Prostate gland (tissue), 2 donors: ENCODE measurements around the gene CFDP1. TPM values are rescaled to one million over a fixed set of nuclear protein-coding genes. Genes with fewer than 3 reads are reported as not detected.

Experiments used
- DNase-seq: peaks from one replicate; pipeline ENCODE4 v3.0.0-alpha.2; 2019; ENCODE audit warnings: low spot score
- H3K27ac ChIP-seq, 2 donors: fragments of 200-600 bp; sonication (generic); 2 replicates each; pipeline ENCODE4 v1.5.1; 2017 to 2019
- H3K27me3 ChIP-seq: fragments of 200-600 bp; sonication (generic); replicated peaks from 2 replicates; pipeline ENCODE4 v1.5.1; 2019; ENCODE audit not compliant: insufficient read depth
- H3K36me3 ChIP-seq, 2 donors: fragments of 200-600 bp; sonication (generic); 1 replicate in 1 of 2; 2 replicates in 1 of 2; pipeline versions ENCODE4 v1.5.1 to v1.8.1; 2017 to 2019
- H3K4me1 ChIP-seq: fragments of 200-600 bp; sonication (generic); replicated peaks from 2 replicates; pipeline ENCODE4 v1.5.1; 2019
- H3K4me3 ChIP-seq, 2 donors: fragments of 200-600 bp; sonication (generic); 2 replicates each; pipeline ENCODE4 v1.5.1; 2017 to 2019
- H3K9me3 ChIP-seq: fragments of 200-600 bp; sonication (generic); 2 replicates; pipeline ENCODE4 v1.5.1; 2017
- CTCF ChIP-seq, 4 experiments: fragments of 200-600 bp in 2 of 4; fragments of 450-650 bp in 2 of 4; sonication (generic) in 2 of 4; IDR thresholded peaks; 1 replicate in 3 of 4; 2 replicates in 1 of 4; pipeline ENCODE4 v1.5.1; 2016 to 2019; ENCODE audit warnings: antibody characterized with exemption in 4 of 4, mild to moderate bottlenecking in 2 of 4, moderate library complexity in 2 of 4
- POLR2A ChIP-seq: fragments of 450-650 bp; IDR thresholded peaks from one replicate; pipeline ENCODE4 v1.6.1; 2016; ENCODE audit warnings: antibody characterized with exemption, mild to moderate bottlenecking
- POLR2AphosphoS5 ChIP-seq: sonication (generic); formaldehyde crosslinking; IDR thresholded peaks from one replicate; pipeline ENCODE4 v1.6.1; 2017; ENCODE audit warnings: antibody characterized with exemption
- WGBS: methylation state at CpG from one replicate; pipeline ENCODE4 v1.1.5; 2018; 5-methylcytosine and 5-hydroxymethylcytosine counted together
- intact Hi-C: fragments of 100-400 bp; cut with DNase I; formaldehyde crosslinking; loops from one replicate; pipeline ENCODE4 v1.14.2; 2022
- total RNA-seq, 2 donors: library from RNA; depleted of rRNA; stranded (reverse); fragments of >200 nt; gene quantifications; one replicate each; pipeline ENCODE4 v1.1.0, GENCODE V29; 2016

Gene CFDP1
- total RNA-seq, 2 donors from 2014 or later: 67.9 to 101 TPM

DNA sequence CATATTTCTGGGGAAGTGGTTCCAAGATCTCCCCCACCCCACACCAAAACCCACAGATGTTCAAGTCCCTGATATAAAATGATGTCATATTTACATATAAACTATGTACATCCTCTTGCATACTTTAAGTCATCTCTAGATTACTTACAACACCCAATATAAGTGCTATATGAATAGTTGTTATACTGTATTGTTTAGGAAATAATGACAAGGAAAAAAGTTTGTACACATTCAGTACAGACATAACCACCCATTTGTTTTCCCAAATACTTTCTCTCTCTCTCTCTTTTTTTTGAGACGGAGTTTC lies 11.5 kb downstream of the CFDP1 start:
- Histone ChIP-seq H3K4me3 (no peak overlapping the region), H3K27me3 (no peaks in the 10 kb centered on the region), H3K4me1 (no peaks in the 10 kb centered on the region), H3K27ac (no peak overlapping the region), H3K36me3 (no peaks in the 10 kb centered on the region), H3K9me3 (no peaks in the 10 kb centered on the region)
- WGBS: 95% methylated on average over 1 of the region's 1 CpG
- DNase-seq: no peak
- no peak for TF ChIP-seq CTCF (IDR thresholded peaks at IDR 0.05)
- no peak for TF ChIP-seq POLR2AphosphoS5
- TF ChIP-seq POLR2A: no peak
- intact Hi-C loops: no loop called here

DNA sequence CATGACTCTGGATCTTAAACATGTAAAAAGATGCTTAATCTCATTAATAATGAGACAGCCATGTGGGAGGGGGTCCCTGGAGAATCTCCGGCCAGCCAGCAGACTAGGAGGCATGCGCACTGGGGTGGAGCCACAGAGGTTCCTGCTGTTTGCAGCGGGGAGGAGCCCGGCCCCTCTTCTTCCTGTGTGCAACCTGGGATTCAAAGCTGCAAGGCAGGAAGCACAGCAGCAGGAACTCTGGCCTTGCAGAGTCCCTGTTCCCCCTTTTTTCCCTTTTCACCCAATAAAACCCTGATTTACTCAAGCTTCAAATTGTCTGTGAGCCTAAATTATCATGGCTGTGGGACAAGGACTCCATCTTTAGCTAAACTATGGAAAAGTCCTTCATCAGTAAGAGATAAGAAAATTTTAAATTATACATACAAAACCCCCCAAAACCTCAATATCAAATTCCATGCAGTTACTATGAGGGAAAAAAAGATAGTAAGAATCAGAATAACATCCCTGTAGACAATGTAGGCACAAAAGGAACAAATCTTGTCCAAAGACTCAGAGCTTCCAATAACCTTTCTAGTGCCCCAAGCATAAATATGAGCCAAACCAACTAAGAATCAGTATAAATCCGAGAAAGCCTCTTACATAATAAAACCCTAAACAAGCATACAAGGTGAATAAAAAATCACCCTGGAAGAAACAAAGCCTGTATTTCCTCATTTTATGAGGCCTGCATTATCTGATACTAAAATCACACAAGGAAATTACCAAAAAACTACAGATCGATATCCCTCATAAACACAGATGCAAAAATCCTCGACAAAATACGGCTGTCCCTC lies 12.1 kb downstream of the CFDP1 start:
- DNase-seq: peak; percentile 35
- no peak overlapping the region for H3K27ac ChIP-seq

DNA sequence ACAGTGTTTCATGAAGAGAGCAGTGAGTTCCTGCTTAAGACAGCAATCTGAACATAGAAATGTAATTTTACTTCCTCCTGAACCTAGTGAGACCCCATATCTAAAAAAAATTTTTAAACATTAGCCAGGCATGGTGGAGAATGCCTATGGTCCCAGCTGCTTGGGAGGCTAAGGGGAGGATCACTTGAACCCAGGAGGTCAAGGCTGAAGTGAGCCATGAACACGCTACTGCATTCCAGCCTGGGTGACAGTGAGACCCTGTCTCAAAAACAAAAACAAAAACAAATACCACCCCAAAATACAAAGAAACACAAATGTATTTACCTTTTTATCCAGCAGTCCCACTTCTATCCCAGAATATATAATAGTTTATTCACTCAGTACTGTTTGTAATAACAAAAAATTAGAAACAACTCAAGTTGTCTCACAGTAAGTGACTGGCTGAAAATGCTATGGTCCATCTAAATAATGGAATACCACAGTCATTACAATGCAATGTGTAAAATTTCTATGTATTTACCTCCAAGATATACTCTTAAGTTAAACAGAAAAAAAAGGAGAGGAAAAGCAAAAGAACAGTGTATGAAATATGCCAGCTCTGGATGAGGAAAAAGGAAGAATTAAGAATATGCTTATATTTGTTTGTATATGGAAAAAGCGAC lies 16.3 kb downstream of the CFDP1 start:
- TF ChIP-seq CTCF (IDR thresholded peaks at IDR 0.05): no peak
- TF ChIP-seq POLR2A: no peak
- TF ChIP-seq POLR2AphosphoS5: no peak
- WGBS: 41% methylated on average over 2 of the region's 2 CpGs

More for the DNA sequence above, 12.1 kb downstream of the CFDP1 start:
- 17% methylated on average over 8 of the region's 8 CpGs for WGBS
- Histone ChIP-seq H3K4me3 (no peak overlapping the region), H3K27me3 (no peaks in the 10 kb centered on the region), H3K9me3 (no peaks in the 10 kb centered on the region), H3K36me3 (no peaks in the 10 kb centered on the region), H3K4me1 (no peaks in the 10 kb centered on the region)
- intact Hi-C loops: no loop called here
- no peak for TF ChIP-seq CTCF (IDR thresholded peaks at IDR 0.05)
- TF ChIP-seq POLR2AphosphoS5: peak; percentile 31
- no peak for TF ChIP-seq POLR2A

DNA sequence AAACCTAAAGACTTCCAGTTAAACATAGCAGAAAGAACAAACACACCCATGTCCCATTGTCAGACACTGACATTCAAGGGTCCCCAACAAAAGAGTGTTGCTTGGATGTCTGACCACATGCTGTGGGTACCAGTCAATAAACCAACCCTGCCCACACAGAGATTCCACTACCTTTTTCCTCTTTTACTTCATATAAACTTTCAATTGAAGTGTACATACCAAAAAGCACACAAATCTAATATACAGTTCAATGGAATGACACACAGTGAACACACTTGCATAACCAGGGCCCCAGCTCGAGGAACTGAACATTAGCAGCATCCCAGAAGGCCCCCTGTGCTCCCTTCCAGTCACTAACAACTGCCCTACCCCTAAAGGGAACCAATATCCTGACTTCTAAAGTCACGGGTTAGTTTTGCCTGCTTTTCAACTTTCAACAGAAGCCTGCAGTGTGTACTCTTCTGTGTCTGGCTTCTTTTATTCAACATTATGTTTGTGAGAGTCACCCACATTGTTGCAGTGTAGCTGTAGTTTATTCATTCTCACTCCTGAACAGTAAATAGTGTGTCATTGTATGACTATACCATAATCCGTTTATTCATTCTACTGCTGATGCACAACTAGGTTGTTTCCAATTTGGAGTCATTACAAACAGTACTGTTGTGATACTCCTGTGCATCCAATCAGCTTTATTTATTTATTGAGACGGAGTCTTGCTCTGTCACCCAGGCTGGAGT lies 18.0 kb downstream of the CFDP1 start:
- no peak overlapping the region for H3K4me3 ChIP-seq
- 68% methylated on average over 4 of the region's 4 CpGs for WGBS

More for the DNA sequence above, 16.3 kb downstream of the CFDP1 start:
- intact Hi-C loops: no loop called here
- no peak overlapping the region for H3K4me3 ChIP-seq
- H3K27me3 ChIP-seq: no peaks in the 10 kb centered on the region
- H3K9me3 ChIP-seq: no peaks in the 10 kb centered on the region
- DNase-seq: no peak
- H3K36me3 ChIP-seq: no peaks in the 10 kb centered on the region
- no peak overlapping the region for H3K27ac ChIP-seq
- no peaks in the 10 kb centered on the region for H3K4me1 ChIP-seq

DNA sequence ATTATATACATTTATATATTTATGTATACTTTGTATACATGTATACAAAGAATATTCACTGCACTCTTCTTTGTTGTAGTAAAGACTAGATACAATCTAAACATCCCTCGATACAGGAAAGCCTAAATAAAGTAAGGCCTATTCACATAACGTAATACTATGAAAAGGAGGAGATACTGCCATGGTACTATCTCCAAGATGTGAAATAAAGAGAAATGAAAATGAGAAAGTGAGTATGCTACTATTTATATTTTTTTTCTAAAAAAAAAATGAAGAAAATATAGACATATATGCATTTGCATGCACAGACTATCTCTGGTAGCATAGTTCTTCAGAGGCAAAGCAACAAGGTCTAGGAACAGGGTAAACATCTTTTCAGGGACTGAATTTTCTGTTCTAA lies 19.4 kb downstream of the CFDP1 start:
- no peaks in the 10 kb centered on the region for H3K4me1 ChIP-seq
- TF ChIP-seq CTCF (IDR thresholded peaks at IDR 0.05) (no peak), POLR2AphosphoS5 (no peak), POLR2A (no peak)
- WGBS: 89% methylated on average over 2 of the region's 2 CpGs
- H3K4me3 ChIP-seq: no peak overlapping the region
- no peaks in the 10 kb centered on the region for H3K9me3 ChIP-seq
- intact Hi-C loops: no loop called here
- DNase-seq: no peak
- H3K36me3 ChIP-seq: no peaks in the 10 kb centered on the region
- H3K27ac ChIP-seq: no peak overlapping the region
- no peaks in the 10 kb centered on the region for H3K27me3 ChIP-seq

More for the DNA sequence above, 18.0 kb downstream of the CFDP1 start:
- intact Hi-C loops: no loop called here
- H3K36me3 ChIP-seq: no peaks in the 10 kb centered on the region
- TF ChIP-seq POLR2A: no peak
- no peak for TF ChIP-seq POLR2AphosphoS5
- H3K4me1 ChIP-seq: no peaks in the 10 kb centered on the region
- no peak overlapping the region for H3K27ac ChIP-seq
- DNase-seq: no peak
- no peaks in the 10 kb centered on the region for H3K27me3 ChIP-seq
- H3K9me3 ChIP-seq: no peaks in the 10 kb centered on the region
